Activated gamma-delta T cell treated with anti-CD3 and anti-CD28 coated beads, Interleukin-2, amount 50 U/mL, for 16 hours (primary cell): ENCODE results near the gene PALD1.

Source experiments
- DNase-seq: peaks from one replicate; pipeline ENCODE4 v3.0.0-alpha.2; 2020; ENCODE audit warnings: low read depth

PALD1 gene

GRCh38 chr10:70478191-70479164, at the start of gene PALD1:
Gene PALD1, plus strand, starts transcription at chr10:70478767. Its CDS starts 47,185 bp downstream, at chr10:70525952.
- peak; percentile 19 for DNase-seq

- DNase-seq = no peak
Observed at GRCh38 chr10:70430493-70431445, 47.8 kb upstream of the PALD1 start.

DNA sequence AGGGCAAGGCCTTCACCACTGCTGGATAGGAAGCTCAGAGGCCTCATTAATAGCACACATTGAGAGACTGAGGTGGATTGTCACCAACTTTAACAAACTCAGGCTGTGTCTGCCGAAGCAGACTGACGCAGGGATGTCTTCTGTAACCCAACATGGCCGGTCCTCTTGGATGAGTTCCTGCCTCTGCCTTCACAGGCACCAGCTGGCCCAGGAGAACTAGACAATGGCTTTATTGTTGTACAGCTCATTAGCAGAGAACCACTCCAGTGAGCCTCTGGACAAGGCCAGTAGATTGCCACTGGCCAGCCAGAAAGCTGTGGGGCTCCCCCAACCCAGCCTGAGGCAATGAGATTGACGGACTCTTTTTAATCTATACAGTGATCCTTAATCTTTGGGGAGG, 46.5 kb upstream of the PALD1 start:
- DNase-seq = no peak

DNA sequence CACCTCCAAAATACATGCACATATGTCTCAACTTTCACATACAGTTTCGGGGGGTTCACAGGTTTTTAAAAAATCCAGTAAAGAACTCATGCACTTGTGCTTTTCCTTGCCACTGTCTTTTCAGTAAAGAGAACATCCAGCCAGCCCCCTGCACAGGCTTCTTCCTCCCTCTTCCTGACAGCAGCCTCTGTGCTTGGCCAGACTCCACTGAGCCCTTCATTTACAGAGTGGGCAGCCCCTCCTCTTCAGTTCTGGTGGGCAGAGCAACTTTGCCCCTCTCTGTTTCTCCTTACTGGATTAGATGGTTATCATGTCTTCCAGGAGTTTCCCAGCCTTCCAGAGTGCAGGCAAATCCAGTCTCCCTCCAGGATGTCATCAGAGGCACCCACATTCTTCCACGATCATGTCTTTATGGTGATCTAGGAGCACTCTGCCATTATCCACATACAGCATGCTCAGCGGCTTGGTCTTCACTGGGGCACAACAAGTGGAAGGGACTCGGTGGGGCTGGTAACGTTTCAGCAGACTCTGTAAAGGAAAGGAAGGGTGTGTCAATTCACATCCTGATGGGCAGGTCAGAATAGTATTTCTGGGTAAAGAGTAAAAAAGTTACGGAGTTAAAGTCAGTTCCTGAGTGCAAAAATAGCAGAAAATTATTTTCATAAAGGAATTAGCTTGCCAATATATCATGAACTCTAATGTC, 45.9 kb upstream of the PALD1 start:
- DNase-seq = no peak

DNA sequence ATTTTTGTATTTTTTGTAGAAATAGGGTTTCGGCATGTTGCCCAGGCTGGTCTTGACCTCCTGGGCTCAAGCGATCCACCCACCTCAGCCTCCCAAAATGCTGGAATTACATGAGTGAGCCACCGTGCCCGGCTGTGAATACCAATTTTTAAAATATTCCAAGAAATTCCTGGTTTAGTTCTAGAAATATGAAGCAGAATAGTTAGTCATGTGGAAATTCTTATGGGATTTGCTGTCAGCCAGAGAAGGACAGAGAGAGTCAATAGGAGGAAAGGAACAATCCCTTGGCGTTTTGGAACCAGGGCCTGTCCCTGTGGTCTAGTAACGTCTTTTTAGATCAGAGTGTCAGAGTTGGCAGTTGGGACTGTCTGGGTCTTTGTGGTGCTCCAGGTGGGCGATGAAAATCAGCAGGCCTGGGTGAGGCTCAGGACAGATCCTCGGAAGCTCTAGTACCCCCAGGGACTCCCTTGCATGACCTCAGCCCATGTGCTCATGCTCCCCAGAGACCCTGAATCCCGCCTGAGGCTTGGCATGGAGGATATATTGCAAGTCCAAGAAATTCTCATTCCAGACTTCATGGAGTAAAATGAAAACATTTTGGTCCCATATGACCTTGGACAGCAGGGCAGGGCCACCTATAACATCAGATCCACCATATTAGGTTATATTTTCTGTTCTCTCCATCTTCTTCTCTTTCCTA, 44.8 kb upstream of the PALD1 start:
- no peak for DNase-seq

- DNase-seq = no peak
Observed at GRCh38 chr10:70435241-70436085, 43.1 kb upstream of the PALD1 start.

- no peak for DNase-seq
Observed at GRCh38 chr10:70437721-70438120, 40.8 kb upstream of the PALD1 start.

GRCh38 chr10:70440296-70441160, 38.0 kb upstream of the PALD1 start:
- DNase-seq = no peak

DNA sequence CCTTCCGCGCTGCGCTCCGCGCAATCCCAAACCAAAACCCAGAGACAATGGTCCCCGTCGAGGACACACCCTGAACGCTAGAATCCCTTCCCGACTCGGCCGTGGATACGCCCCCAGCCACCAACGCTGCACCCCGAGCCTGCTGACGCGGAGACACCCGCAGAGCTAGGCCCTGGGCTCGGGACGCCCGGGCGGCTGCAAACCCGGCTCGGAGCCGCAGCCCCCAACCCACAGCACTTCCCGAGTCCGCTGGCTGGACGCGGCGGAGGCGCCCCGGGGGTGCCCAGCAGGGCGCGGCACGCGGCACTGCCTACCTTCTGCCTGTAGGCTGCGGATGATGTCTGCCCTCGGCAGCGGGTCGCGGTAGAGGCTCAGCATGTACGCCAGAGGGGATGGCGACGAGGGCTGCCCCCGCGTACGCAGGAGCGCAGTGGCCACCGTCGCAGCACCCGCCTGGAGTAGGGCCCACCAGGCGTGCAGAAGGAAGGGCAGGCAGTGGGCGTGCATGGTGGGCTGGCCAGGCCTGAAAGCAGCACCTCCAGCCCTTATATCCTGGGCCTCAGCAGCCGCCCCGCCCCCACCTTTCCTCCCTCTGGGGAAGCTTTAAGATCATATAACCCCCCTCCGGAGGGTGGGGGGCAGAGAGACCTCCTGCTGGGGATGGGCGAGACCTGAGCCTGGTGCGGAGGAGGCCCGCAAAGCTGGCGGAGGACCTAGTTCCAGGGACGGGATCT, 37.2 kb upstream of the PALD1 start, which contains the start of gene NODAL:
NODAL (minus strand) TSS at position 521 of the 734 bp plus-strand sequence; CDS start at position 507, 14 bp downstream.
- no peak for DNase-seq

DNA sequence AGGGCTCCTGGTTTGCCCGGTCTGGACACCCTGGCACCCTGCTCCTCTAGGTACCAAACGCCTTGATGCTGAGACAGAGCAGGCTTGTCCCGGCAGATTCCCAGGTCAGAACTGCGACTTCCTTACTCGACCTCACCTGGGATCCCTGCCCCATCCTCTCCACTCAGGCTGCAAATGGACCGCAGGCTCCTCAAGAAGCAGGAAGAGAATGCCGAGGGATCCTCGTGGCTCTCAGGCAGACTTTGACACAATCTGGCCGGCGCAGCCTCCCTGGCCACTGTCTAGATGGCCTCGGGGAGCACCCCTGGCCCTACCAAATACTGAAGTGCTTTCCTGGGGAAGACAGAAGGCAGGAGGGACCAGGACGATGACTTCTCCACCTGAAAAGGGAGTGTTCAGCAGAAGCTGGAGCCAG, 36.7 kb upstream of the PALD1 start:
- no peak for DNase-seq

- no peak for DNase-seq
Observed at GRCh38 chr10:70442332-70442988, 36.1 kb upstream of the PALD1 start.

GRCh38 chr10:70444744-70445143, 33.8 kb upstream of the PALD1 start:
- DNase-seq = no peak

GRCh38 chr10:70445718-70446657, 32.6 kb upstream of the PALD1 start:
- no peak for DNase-seq

DNA sequence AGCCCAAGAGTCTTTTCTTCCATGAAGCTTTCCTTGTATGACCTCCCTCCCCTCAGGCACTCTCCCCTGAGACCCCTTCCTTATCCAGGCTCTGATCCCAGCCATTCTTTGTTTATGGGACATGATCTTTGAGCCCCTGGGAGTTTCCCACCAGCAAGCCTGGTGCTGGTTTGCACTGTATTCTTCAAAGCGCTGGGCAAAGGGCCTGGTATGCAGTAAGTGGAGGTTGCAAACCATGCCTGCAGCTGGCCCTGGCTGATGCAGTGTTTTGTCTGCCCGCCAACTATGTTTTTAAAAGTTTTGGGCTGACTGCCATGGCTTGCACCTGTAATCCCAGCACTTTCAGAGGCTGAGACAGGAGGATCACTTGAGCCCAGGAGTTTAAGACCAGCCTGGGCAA, 30.3 kb upstream of the PALD1 start:
- no peak for DNase-seq

- no peak for DNase-seq
Observed at GRCh38 chr10:70455213-70455630, 23.3 kb upstream of the PALD1 start.

DNA sequence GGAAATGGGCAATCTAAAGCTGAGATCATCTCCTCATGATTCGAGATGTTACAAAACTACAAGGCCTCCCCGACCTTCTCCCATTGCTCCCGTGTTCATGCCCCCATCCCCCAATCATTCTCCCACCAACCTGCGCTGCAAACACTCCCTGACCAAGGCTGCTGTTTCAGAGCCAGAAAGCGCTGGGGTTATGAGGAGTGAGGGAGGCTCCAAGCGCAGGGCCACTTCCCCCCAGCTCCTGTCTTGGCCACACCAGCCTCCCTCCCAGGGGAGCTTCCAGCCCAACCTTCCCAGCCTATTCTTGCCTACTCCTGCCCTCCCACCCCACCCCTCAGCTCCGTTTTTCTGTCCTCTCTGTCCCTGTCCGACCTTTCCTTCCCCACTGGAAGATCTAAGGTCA, 22.4 kb upstream of the PALD1 start:
- no peak for DNase-seq

- no peak for DNase-seq
Observed at GRCh38 chr10:70457759-70458305, 20.7 kb upstream of the PALD1 start.
